K562 (cell line): ENCODE data around the gene TCIRG1. TPM values are rescaled to one million over a fixed set of nuclear protein-coding genes. Genes with fewer than 3 reads are reported as not detected.
A peak's percentile ranks its signal among the peaks of the same experiment; 100 is the strongest.

Source experiments
- ATAC-seq: fragments of 200-7000 bp; cut with Tn5 transposase; 3 replicates; pipeline ENCODE4 v1.9.1; 2020; ENCODE audit warnings: moderate library complexity
- BruUV-seq: library from RNA; stranded (reverse); fragments of 400-500 nt; replicated peaks from 2 replicates; lab custom pipeline; 2021; lab: Mats Ljungman, UMichigan
- CTCF ChIA-PET: fragments of 300-600 bp; formaldehyde crosslinking; extraction: SDS; loops from one replicate; lab custom pipeline; 2021; ENCODE audit warnings: low intra/inter-chr PET ratio; lab: Yijun Ruan, JAX
- POLR2A ChIA-PET: fragments of 300-600, 350-650 bp; sonication (Branson Sonifier 250); formaldehyde crosslinking; extraction: SDS; loops from one replicate; lab custom pipeline; 2021; ENCODE audit warnings: antibody characterized with exemption, inconsistent platforms; lab: Yijun Ruan, JAX
- DNase-seq, 4 experiments: peaks; one replicate each; pipeline versions ENCODE4 v3.0.0 to v3.0.0-alpha.2; 2011 to 2018; ENCODE audit warnings: low spot score in 3 of 4, mixed read lengths in 3 of 4; ENCODE audit errors: extremely low read depth in 1 of 4
- FAIRE-seq: peaks from 2 replicates; lab custom pipeline; 2011; peaks lifted over from hg19 to GRCh38; lab: Jason Lieb, UNC
- H2AFZ ChIP-seq: 2 replicates; pipeline ENCODE4 v1.6.0; 2011; ENCODE audit warnings: low read depth, low read length, control low read depth, inconsistent platforms
- H3K27ac ChIP-seq: fragments of 200-600 bp; 3 replicates; pipeline ENCODE4 v1.8.0; 2011; ENCODE audit warnings: low read depth, mild to moderate bottlenecking, control low read depth, inconsistent platforms, low read length, moderate library complexity, mixed read lengths; ENCODE audit errors: extremely low read depth
- H3K27me3 ChIP-seq, 2 experiments: fragments of 300-600 bp in 1 of 2; 2 replicates in 1 of 2; 3 replicates in 1 of 2; pipeline versions ENCODE4 v1.6.0 to v1.8.0; 2011; ENCODE audit warnings: inconsistent platforms in 2 of 2, low read length in 2 of 2, mild to moderate bottlenecking in 1 of 2, mixed read lengths in 1 of 2, moderate library complexity in 1 of 2; ENCODE audit not compliant: control insufficient read depth in 2 of 2, insufficient read depth in 2 of 2
- H3K36me3 ChIP-seq: fragments of 300-600 bp; 3 replicates; pipeline ENCODE4 v1.8.0; 2011; ENCODE audit warnings: mild to moderate bottlenecking, low read length, inconsistent platforms; ENCODE audit not compliant: control insufficient read depth, insufficient read depth
- H3K4me1 ChIP-seq, 2 experiments: fragments of 200-600 bp in 1 of 2; replicated peaks in 1 of 2; 2 replicates in 1 of 2; 3 replicates in 1 of 2; pipeline versions ENCODE4 v1.5.1 to v1.8.0; 2011; ENCODE audit warnings: inconsistent platforms in 2 of 2, low read length in 2 of 2, mild to moderate bottlenecking in 1 of 2, mixed read lengths in 1 of 2, moderate library complexity in 1 of 2; ENCODE audit not compliant: control insufficient read depth in 2 of 2, insufficient read depth in 2 of 2
- H3K4me2 ChIP-seq: 2 replicates; pipeline ENCODE4 v1.6.1; 2011; ENCODE audit warnings: low read length, control low read depth, inconsistent platforms, mixed read lengths; ENCODE audit not compliant: insufficient read depth
- H3K4me3 ChIP-seq: fragments of 200-600 bp; sonication (generic), shearing (Covaris generic); 2 replicates; pipeline ENCODE4 v1.5.1; 2016; ENCODE audit warnings: control low read depth, inconsistent platforms
- H3K79me2 ChIP-seq: fragments of 200-600 bp; 3 replicates; pipeline ENCODE4 v1.8.0; 2011; ENCODE audit warnings: low read length, inconsistent platforms; ENCODE audit not compliant: control insufficient read depth, insufficient read depth
- H3K9ac ChIP-seq, 2 experiments: 2 replicates each; pipeline versions ENCODE4 v1.6.0 to v1.6.1; 2011; ENCODE audit warnings: low read depth in 2 of 2, low read length in 2 of 2, control low read depth in 1 of 2, inconsistent platforms in 1 of 2, mild to moderate bottlenecking in 1 of 2, mixed read lengths in 1 of 2; ENCODE audit not compliant: insufficient read depth in 1 of 2
- H3K9me1 ChIP-seq: one replicate; pipeline ENCODE4 v1.6.0; 2011; ENCODE audit warnings: inconsistent platforms, mild to moderate bottlenecking, low read length, moderate library complexity; ENCODE audit not compliant: control insufficient read depth, insufficient read depth
- H3K9me3 ChIP-seq: replicated peaks from 2 replicates; pipeline ENCODE4 v1.5.1; 2011; ENCODE audit warnings: low read depth, low read length, inconsistent platforms; ENCODE audit not compliant: control insufficient read depth, insufficient read depth
- H4K20me1 ChIP-seq: replicated peaks from 2 replicates; pipeline ENCODE4 v1.6.1; 2011; ENCODE audit warnings: low read length, inconsistent platforms, mixed read lengths; ENCODE audit not compliant: control insufficient read depth, insufficient read depth
- CEBPB ChIP-seq: fragments of 450-650 bp; IDR thresholded peaks from 2 replicates; pipeline ENCODE4 v1.6.1; 2016; ENCODE audit warnings: missing genetic modification characterization, missing compliant biosample characterization
- CEBPG ChIP-seq, 3 experiments: fragments of 200-800 bp in 1 of 3; sonication (Bioruptor generic) in 1 of 3; sonication (generic) in 1 of 3; formaldehyde crosslinking in 1 of 3; IDR thresholded peaks in 2 of 3; conservative IDR thresholded peaks in 1 of 3; 2 replicates each; pipeline versions ENCODE4 v1.6.1 to v1.8.0; 2016 to 2022; ENCODE audit warnings: missing compliant biosample characterization in 2 of 3, missing genetic modification characterization in 2 of 3, mild to moderate bottlenecking in 1 of 3, missing genetic modification reagents in 1 of 3
- DPF2 ChIP-seq: fragments of 450-650 bp; IDR thresholded peaks from 2 replicates; pipeline ENCODE4 v1.6.1; 2016
- GTF2F1 ChIP-seq: IDR thresholded peaks from 2 replicates; pipeline ENCODE4 v1.6.1; 2011; ENCODE audit warnings: low read depth, low read length, improper control_type of control experiment
- HDAC6 ChIP-seq: IDR thresholded peaks from 2 replicates; pipeline ENCODE4 v1.6.1; 2012; ENCODE audit warnings: low read depth, mild to moderate bottlenecking, control low read depth, inconsistent platforms, low read length, moderate library complexity
- KLF13 ChIP-seq: fragments of 450-650 bp; IDR thresholded peaks from 2 replicates; pipeline ENCODE4 v1.6.1; 2016; ENCODE audit warnings: missing genetic modification characterization, low read depth, mild to moderate bottlenecking, missing compliant biosample characterization, moderate library complexity, borderline replicate concordance
- MECOM ChIP-seq: fragments of 250-450 bp; sonication (Bioruptor Pico); IDR thresholded peaks from 2 replicates; pipeline ENCODE4 v1.8.0; 2022; ENCODE audit warnings: inconsistent platforms
- SMARCA4 ChIP-seq: fragments of 450-650 bp; IDR thresholded peaks from 2 replicates; pipeline ENCODE4 v1.6.1; 2016
- SPI1 ChIP-seq: IDR thresholded peaks from 2 replicates; pipeline ENCODE4 v1.6.1; 2011; ENCODE audit warnings: low read depth, low read length, control low read depth, borderline replicate concordance
- TAL1 ChIP-seq: fragments of 450-650 bp; IDR thresholded peaks from 2 replicates; pipeline ENCODE4 v1.6.1; 2016; ENCODE audit warnings: mild to moderate bottlenecking
- ZNF174 ChIP-seq: fragments of 250-450 bp; sonication (Bioruptor Pico); IDR thresholded peaks from 2 replicates; pipeline ENCODE4 v1.4.0; 2020; ENCODE audit warnings: mild to moderate bottlenecking
- WGBS: fragments of 100-300 bp; shearing (Covaris generic); methylation state at CpG from one replicate; pipeline ENCODE4 v1.1.6; 2016; ENCODE audit warnings: low coverage, mixed read lengths; ENCODE audit not compliant: insufficient coverage; ENCODE audit errors: missing lambda C conversion rate; 5-methylcytosine and 5-hydroxymethylcytosine counted together
- in situ Hi-C: fragments of 300-500 bp; cut with MboI; formaldehyde crosslinking; loops from 4 replicates; pipeline ENCODE4 v1.15.0; 2018; ENCODE audit warnings: inconsistent platforms, mixed read lengths
- intact Hi-C: fragments of 100-400 bp; cut with micrococcal nuclease; formaldehyde crosslinking; loops from 2 replicates; pipeline ENCODE4 v1.14.2; 2022
- polyA plus RNA-seq, 8 experiments: library from polyadenylated mRNA; depleted of rRNA in 4 of 8; stranded (reverse) in 5 of 8; unstranded in 3 of 8; fragments of >200 nt; fragmentation: Nextera tagmentation in 2 of 8; fragmentation: Illumina TruSeq in 1 of 8; extraction: Ambion mirVana in 2 of 8; extraction: Trizol in 1 of 8; gene quantifications; 2 replicates each; pipeline versions ENCODE4 v1.2.1 to v1.2.3, GENCODE V29; 2011 to 2014; ENCODE audit warnings: inconsistent platforms in 1 of 8, missing spikeins in 1 of 8
- total RNA-seq, 7 experiments: library from RNA; depleted of rRNA in 6 of 7; stranded (reverse); fragments of >200 nt in 6 of 7; fragmentation: Illumina TruSeq in 2 of 7; extraction: Trizol in 2 of 7; gene quantifications; 2 replicates each; pipeline versions ENCODE4 v1.2.1 to v1.2.3, GENCODE V29; 2011 to 2021; ENCODE audit warnings: low replicate concordance in 1 of 7
- TF ChIP-seq, protein P1 (sequence below): fragments of 450-650 bp; formaldehyde crosslinking; IDR thresholded peaks from 2 replicates; pipeline ENCODE4 v1.4.0; 2020; ENCODE audit warnings: mild to moderate bottlenecking, moderate library complexity

Gene TCIRG1
- total and polyA plus RNA-seq, 9 of the 15 experiments (the other 6 are each of a cell fraction or from before 2014, with no cell fraction given): 0.49 to 143 (median 24.4) TPM

DNA sequence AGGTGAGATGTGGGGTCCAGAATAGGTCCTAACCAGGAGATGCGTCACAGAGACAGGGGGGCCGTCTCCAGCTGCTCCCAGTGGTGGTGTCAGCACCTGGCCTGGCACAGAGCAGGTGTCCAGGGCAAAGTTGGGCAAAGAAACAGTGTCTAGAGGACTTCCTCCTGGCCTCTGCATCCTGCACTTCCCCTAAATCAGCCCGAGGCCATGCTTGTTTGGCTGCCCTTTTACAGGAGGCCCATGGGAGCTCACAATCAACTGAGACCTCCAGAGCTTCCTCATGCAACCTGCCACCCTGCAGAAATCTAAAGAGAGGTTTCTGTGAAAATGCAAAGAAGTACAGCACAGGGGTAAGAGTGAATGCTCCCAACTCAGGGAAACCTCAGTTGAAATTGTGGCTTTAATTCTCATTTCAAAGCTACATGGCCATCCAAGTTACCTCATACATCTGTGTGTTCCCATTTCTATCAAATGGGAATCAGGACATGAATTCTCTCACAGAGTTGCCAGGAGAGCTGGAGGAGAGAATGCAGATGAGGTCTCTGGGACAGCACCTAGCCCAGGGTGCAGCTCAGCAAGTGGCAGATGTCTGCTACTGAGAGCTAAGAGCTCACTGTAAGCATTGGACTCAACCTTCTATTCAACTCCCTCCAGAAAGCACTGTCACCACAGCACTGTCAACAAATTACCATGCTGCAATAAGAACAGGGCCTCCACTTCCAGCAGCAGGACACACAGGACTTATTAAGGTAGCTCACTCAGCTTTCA is 32.6 kb downstream of the TCIRG1 start:
- POLR2A ChIA-PET: interaction anchor here (0.6 to 1.7 kb wide), 4 partner anchors 15 to 304 kb away, joined by 3 to 4 read pairs (median 4); no protein-coding TSS in a partner anchor
- in situ Hi-C loops: no loop called here

DNA sequence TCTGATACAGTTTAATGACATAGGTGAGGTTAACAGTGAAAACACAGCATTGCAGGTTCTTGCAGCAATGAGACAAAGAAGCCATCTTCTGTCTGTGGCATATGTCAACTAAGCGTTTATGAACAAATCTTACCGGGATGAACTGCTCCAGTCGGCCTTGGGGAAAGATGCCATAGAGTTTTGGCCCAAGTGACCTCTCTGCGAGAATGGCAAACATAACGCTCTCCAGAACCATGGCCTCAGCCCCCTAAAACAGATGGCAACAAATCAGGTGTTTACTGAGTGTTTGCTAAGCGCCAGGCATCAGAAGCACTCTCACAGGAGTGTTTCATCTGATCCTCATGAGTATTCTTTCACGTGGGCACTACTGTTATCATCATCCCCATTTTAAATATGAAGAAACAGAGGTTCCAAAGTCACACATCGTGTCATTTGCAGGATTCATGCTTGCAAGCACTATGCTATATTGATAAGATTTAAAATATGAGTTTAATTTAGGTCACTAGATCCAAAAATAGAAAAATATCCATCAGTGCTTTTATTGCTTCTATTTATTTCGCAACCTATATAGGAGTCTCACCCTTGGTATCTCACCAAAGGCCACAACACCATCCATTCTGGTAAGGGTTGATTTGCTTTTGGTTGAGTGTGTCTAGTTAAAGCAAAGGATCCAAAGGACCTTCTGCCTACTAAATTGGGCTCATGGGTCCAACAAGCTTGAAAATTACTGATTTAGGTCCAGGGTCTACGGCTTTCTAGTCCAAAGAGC is 35.9 kb downstream of the TCIRG1 start:
- Histone ChIP-seq H3K4me1 (no peaks in the 10 kb centered on the region), H3K4me3 (no peak overlapping the region), H4K20me1 (no peaks in the 10 kb centered on the region), H3K9me1 (no peaks in the 10 kb centered on the region), H3K9me3 (no peaks in the 10 kb centered on the region), H3K27me3 (no peaks in the 10 kb centered on the region), H3K79me2 (no peaks in the 10 kb centered on the region), H3K9ac (no peak overlapping the region), H2AFZ (no peak overlapping the region), H3K27ac (no peak overlapping the region), H3K36me3 (peaks cover 76% of the 10 kb centered on the region; the same call in 2 of the 3 replicates), H3K4me2 (no peak overlapping the region)
- WGBS: 83% methylated on average over 10 of the region's 10 CpGs
- peak; percentile 67; the same call in 1 of the 2 replicates for TF ChIP-seq CEBPB (tag)
- no peak for TF ChIP-seq TAL1
- no peak for TF ChIP-seq SMARCA4
- TF ChIP-seq, protein P1, sequence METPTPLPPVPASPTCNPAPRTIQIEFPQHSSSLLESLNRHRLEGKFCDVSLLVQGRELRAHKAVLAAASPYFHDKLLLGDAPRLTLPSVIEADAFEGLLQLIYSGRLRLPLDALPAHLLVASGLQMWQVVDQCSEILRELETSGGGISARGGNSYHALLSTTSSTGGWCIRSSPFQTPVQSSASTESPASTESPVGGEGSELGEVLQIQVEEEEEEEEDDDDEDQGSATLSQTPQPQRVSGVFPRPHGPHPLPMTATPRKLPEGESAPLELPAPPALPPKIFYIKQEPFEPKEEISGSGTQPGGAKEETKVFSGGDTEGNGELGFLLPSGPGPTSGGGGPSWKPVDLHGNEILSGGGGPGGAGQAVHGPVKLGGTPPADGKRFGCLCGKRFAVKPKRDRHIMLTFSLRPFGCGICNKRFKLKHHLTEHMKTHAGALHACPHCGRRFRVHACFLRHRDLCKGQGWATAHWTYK (CRISPR knock-in tag): no peak
- TF ChIP-seq CEBPG (CRISPR knock-in tag; IDR thresholded peaks at IDR 0.05): no peak
- peak in 1 of 2 experiments; percentile 53; a peak in 1 of 4 replicates for TF ChIP-seq CEBPG (tag; conservative IDR thresholded peaks at IDR 0.05 in 1 of 2, IDR thresholded peaks at IDR 0.05 in 1 of 2)
- no peak for TF ChIP-seq ZNF174 (CRISPR knock-in tag)
- ChIA-PET POLR2A (no interaction called here), CTCF (no interaction called here)
- no peak for FAIRE-seq
- BruUV-seq: no TSS peak
- in situ Hi-C loops (no loop called here), intact Hi-C loops (no loop called here)
- no peak for DNase-seq
- ATAC-seq: no peak

More for the DNA sequence above, 32.6 kb downstream of the TCIRG1 start:
- FAIRE-seq: no peak
- Histone ChIP-seq H3K27ac (no peak overlapping the region), H3K4me1 (no peaks in the 10 kb centered on the region), H3K4me2 (no peak overlapping the region), H3K9me3 (no peaks in the 10 kb centered on the region), H3K27me3 (no peaks in the 10 kb centered on the region), H3K9me1 (no peaks in the 10 kb centered on the region), H4K20me1 (no peaks in the 10 kb centered on the region), H3K4me3 (no peak overlapping the region), H3K9ac (no peak overlapping the region), H3K36me3 (peaks cover 89% of the 10 kb centered on the region; the same call in 2 of the 3 replicates), H2AFZ (no peak overlapping the region), H3K79me2 (no peaks in the 10 kb centered on the region)
- no peak for ATAC-seq
- no peak for TF ChIP-seq KLF13 (tag)
- 0 out of 2 replicates have a peak, but pooled peaks have one; percentile 19 for TF ChIP-seq SPI1
- TF ChIP-seq HDAC6: no peak
- TF ChIP-seq GTF2F1: no peak
- no peak for TF ChIP-seq DPF2
- TF ChIP-seq MECOM (CRISPR knock-in tag): no peak
- DNase-seq: no peak
- BruUV-seq: no TSS peak
- intact Hi-C loops: no loop called here
- WGBS: 81% methylated on average over 3 of the region's 3 CpGs
- CTCF ChIA-PET: no interaction called here
